HG03139 (cell line): Measurements from ENCODE around the gene USP44.
"Not testable (repeated sequence)": the region's sequence is repeated elsewhere in the genome, so short reads cannot be mapped to it uniquely, and the experiment has no call there.

Source experiments
- ATAC-seq: cut with Tn5 transposase; IDR thresholded peaks from one replicate; pipeline ENCODE4 v1.9.1; 2021; ENCODE audit not compliant: unreplicated experiment

USP44 gene

DNA sequence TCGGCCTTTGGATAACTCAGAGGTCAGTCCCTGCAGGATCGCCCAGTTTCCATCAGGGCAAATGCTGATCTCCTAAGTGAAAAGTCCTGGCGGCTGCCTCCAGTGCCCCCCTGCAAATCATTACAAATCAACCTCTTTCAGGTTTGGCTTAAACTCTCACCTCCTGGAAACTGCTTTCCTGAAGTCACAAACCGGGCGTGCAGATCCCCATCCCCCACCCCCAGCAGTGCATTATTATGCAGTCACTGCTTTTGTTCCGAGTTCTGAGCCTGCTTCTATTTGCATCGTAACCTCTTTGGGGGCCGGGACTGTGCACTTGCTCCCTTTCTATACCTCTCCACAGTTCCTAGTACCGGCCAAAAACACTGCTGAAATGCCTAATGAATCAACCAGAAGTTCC is at the start of gene USP44:
USP44 (minus strand) TSS at position 172 of the 400 bp plus-strand sequence. CDS start 17,220 bp downstream, outside the sequence.
- ATAC-seq = no peak

DNA sequence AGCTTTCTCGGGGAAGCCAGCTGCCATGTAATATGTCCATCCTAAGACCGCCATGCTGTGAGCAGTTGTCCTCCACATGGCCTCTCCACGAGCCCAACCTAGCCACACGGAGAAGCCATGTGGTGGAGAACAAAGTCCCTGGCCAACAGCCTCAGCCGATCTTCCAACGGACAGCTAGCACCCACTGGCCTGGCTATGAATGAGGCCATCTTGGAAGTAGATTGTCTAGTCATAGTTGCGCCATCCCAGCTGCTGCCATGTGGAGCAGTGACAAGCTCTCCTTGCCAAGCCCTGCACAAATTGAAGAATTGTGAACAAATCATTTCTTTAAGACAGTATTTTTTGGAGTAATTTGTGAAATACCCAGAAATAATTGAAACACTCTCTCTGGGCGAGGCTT is 49.3 kb upstream of the USP44 start:
- ATAC-seq = no peak

DNA sequence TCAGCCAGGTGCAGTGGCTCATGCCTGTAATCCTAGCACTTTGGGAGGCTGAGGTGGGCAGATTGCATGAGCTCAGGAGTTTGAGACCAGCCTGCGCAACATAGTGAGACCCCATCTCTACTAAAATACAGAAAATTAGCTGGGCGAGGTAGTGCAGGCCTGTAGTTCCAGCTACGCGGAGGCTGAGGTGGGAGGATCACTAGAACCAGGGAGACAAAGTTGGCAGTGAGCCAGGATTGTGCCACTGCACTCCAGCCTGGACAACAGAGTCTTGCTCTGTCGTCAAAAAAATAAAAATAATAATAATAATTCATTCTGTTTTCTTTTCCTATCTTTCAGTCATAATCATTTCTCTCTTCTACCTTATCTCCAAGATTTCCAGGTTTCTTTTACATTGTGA is 48.6 kb upstream of the USP44 start:
- no peak for ATAC-seq

DNA sequence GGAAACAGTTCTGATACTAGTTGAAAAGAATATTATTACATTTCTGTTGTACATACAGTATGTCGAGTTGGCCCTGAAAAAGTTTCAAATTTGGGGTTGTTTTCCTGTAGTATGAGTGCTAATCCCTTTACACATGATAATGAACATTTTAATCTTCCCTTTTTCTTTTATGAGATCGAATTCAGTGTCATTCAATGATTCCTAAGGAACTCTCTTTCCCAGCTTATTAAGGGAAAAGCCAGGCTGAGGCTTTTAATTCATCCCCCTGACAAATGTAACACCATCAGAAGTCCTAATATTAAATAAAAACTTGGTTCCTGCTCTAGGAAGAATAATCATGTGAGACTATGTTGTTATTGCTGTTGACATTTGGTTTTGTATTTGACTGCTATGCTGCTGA is 42.9 kb upstream of the USP44 start:
- ATAC-seq = no peak

DNA sequence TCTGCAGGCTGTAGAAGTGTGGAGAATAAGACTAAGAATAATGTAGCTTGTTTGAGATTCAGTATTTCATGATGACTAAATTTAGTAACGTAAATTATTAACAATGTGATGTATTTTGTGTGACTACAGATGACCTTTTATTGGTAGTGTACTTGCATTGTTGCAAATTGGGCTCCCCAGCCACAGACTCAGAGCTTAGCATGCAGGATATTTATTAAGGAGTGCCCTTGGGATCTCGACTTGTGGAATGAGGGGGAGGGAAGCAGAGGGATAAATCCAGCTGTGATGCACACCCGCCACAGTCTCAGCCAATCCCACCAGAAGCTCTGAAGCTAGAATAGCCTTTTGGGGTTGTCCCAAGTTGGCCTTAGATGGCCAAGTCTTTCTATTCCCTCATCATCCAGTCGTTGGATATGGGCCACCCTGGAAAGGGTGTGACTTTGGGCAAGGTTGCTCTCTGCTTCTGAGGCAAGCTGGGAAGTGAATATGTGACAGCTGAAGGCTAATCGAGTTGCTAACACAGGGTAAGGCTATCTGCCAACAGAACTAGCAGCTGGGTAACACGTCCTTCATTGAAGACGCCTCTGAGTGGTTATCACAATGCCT is 42.1 kb upstream of the USP44 start:
- ATAC-seq = no peak

DNA sequence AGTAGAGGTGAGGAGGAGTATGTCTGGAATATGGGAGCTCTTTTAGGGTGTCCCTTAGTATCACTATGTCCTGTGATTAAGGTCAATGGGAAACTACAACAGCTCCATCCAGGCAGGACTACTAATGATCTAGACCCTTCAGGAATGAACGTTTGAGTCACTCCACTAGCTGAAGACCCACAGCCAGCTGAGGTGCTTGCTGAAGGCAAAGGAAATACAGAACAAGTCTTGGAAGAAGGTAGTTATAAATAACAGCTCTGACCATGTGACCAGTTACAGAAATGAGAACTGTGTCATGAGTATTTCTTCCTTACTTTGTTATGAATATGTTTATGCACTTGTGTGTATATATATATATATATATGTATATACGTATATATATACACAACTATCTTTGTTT is 40.5 kb upstream of the USP44 start:
- ATAC-seq = no peak

DNA sequence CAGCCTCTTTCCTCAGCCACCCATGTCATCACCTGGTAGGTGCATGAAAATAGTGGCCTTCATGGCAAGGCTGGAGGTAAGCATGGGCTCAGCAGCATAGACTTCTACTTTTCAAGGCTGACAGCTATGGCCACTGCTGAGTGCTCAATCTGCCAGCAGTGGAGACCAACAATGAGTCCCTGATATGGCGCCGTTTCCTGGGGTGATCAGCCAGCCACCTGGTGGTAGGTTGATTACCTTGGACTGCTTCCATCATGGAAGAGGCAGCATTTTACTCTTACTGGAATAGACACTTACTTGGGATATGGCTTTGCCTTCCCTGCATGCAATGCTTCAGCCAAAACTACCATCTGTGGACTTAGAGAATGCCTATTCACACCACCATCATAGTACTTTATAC is 39.5 kb upstream of the USP44 start:
- ATAC-seq = no peak

DNA sequence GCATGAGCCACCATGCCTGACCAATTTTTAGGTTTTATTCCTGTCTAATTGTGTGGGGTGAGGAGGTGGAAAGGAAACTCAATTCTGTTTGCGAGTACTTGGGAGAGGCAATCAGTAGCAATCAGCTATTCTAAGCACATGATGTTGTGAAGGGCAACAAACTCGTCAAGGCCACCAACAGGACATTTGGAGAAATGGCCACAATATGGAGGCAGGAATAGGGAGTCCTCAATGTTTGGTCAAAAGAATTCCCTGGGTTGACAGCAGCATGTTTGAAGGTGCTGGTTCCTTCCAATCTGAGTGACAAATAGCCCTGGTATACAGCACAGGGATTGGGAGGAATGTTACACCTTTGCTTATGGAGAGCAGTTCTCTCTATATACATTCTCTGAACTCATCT is 32.7 kb upstream of the USP44 start:
- ATAC-seq = no peak

DNA sequence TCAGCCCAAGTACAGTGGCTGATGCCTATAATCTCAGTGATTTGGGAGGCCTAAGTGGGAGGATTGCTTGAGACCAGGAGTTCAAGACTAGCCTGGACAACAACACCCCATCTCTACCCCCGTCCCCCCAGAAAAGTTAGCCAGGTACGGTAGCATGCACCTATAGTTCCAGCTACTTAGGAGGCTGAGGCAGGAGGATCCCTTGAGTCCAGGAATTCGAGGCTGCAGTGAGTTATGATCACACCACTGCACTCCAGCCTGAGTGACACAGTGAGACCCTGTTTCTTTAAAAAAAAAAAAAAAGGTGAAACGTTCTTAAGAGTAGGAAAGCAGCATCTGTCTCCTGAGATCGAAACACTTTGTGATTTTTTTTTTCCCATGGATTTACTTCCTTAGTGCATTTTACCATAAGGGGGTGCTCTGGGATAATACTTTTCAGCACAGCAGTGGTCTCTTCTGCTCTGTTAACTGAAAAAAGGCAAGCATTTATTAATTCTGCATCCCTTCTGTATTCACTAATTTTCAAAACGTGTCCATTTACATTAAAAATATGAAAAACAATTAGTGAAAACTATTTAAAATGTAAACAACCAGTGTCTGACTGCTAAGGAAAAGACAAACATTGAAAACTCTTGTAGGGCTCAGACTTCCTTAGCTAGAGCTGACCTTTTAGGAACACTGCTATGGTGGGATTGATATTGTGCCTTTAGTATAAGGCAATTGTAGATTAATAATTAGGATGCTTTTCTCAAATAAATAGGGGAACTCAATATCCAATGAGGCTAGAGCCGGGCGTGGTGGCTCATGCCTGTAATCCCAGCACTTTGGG is 31.2 kb upstream of the USP44 start:
- no peak for ATAC-seq

DNA sequence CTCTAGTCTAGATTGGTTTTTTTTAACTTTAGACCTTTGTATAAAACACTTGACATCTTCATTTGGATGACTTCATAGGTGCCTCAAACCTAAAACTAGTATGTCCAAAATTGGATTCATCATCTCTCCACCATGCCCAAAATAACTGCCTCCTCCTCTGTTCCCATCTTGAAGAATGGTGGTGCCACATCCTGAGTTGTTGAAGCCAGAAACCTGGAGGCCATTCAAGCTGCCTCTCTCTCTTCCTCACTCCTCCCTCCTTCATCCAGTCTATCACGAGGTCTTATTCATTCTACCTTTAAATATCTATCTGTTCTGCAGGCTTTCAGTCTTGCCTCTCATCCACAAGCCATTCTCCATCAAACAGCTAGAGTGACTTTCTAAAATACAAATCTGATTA is 26.5 kb upstream of the USP44 start:
- ATAC-seq = no peak

DNA sequence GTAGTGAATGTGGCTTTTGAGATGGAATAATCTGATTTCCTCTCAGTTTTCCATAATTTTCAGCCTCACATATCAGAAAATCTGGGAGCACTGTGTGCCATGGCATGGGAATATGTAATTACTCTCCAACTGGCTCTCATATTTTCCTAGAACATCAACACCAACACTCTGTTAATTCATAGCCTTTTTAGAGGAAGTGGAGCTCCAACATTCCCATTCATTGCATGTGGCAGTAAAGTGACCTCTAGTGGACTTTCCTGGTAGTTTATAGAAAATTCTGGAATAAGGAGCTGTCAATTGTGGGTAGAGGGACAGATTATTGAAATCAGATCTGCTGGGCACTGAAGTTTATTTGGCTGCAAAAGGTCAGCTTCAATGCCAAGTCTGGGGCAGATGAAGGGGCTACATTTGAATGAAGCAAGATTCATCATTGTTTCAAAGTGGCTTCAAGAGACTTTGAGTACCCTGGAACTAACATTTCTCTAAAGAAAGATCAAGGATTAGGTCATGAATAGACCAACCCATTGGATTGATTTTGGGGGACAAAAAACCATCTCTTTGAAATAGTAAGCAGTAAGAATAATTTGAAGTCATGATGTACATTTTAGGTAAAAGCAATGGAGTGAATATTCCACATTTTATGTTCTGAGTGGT is 23.6 kb upstream of the USP44 start:
- no peak for ATAC-seq

DNA sequence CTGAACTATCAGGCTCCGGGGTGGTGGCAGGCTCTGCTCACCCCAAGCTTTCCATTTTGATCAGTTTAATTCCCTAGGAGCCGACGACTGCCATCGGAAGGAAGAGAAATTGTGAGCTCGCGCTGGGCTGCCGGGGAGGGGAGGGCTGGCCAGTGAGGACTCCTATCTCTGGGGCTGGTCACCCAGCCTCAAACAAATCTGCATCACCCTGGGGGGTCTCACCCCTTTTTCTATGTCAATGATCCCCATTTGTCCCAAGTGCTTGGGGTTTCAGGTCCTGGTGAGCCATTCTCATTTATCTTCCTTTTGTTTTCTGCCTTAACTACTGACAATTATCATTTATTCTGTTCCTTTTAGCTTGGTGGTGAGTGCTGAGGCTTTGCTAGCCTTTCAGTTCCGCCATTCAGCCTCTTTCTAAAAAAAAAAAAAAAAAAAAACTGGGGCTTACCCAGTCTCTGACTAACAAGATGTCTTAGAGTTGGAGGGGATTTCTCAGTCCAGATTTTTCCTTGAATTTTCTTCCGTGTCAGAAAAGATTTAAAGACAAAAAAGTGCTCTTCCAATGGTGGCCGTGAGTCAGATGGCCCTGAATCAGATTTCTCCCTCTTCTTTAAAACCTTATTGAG is 22.8 kb upstream of the USP44 start:
- no peak for ATAC-seq

DNA sequence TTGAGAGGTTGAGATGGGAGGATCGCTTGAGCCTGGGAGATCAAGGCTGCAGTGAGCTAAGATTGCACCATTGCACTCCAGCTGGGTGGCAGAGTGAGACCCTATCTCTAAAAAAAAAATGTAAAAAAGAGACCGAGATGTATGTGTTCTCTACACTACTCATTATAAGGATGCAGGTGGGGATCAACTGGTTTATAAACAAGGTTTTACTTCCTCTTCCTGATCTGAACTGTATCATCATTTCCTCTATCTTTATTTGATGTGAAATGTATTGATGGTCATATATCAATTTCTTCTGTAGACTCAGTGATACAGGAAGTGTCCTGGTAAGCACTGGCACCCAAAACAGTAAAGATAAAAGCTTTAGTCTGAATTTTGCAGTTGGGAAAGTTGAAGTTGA is 20.1 kb upstream of the USP44 start:
- no peak for ATAC-seq

DNA sequence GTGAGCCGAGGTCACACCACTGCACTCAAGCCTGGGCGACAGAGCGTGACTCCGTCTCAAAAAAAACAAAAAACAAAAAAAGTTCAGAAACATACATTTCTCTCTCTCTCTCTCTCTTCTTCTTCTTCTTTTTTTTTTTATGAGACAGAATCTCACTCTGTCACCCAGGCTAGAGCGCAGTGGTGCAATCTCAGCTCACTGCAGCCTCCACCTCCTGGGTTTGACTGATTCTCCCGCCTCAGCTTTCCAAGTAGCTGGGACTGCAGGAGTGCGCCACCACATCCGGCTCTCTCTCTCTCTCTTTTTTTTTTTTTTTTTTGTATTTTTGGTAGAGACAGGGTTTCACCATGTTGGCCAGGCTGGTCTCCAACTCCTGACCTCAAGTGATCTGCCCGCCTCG is 16.8 kb upstream of the USP44 start:
- ATAC-seq = not testable (repeated sequence)

DNA sequence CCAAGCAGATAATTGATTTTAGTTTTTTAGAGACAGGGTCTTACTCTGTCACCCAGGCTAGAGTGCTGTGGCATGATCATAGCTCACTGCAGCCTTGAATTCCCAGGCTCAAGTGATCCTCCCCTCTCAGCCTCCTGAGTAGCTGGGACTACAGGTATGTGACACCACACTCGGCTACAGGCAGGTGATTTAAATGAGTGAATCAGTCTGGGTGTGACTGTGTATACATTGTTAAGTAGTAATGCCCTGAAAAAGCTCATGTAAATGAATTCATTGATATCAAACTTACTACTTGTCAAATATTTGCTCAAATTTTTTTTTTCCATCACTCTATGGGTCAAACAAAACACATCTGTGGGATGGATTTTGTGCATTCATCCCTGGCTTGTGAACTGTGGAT is 6.3 kb upstream of the USP44 start:
- no peak for ATAC-seq

DNA sequence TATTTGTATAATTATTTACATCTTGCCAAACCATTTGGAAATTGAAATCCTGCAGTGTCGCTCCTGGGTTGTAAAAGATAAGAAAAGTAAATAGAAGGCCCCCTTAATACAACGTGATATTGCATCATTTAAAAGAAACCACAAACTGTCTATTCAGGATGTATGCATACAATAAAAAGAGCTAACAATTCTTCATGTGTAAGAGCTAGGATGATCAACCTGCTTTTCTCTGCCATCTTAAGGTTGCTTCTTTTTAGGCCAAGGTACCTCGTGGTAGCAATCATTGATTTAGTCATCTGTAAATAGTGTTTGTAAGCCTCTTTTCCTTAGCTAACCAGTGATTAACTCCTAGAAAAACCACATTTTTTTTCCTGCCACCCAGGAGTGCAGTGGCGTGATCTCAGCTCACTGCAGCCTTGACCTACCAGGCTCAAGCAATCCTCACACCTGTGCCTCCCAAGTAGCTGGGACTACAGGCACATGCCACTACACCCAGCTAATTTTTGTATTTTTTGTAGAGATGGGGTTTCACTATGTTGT is 3.3 kb upstream of the USP44 start:
- ATAC-seq = no peak

DNA sequence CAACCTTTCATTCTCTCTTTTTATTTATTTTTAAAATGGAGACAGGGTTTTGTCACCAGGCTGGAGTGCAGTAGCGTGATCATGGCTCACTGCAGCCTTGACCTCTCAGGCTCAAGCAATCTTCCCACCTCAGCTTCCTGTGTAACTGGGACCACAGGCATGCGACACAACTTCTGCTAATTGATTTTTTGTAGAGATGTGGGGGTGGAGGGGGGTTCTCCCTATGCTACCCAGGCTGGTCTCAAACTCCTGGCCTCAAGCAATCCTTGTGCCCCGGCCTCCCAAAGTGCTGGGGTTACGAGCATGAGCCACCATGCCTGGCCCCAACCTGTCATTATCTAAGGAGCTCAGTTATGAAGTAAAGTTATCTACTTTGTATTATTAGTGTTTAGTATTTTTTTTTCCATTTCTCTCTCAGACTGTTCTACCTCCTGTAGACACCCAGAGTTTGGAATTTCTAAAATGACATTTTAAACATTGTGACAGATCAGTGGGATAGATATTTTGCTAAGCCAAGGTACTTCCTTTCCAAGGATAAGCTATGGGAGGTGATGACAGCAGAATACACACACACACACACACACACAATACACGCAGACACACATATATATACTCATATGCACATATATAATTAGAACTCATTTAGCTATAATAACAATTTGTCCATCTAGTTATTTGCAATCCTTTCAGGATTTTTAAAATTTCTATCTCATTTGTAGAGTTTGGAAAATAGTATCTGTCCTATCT is 2.1 kb upstream of the USP44 start:
- no peak for ATAC-seq

DNA sequence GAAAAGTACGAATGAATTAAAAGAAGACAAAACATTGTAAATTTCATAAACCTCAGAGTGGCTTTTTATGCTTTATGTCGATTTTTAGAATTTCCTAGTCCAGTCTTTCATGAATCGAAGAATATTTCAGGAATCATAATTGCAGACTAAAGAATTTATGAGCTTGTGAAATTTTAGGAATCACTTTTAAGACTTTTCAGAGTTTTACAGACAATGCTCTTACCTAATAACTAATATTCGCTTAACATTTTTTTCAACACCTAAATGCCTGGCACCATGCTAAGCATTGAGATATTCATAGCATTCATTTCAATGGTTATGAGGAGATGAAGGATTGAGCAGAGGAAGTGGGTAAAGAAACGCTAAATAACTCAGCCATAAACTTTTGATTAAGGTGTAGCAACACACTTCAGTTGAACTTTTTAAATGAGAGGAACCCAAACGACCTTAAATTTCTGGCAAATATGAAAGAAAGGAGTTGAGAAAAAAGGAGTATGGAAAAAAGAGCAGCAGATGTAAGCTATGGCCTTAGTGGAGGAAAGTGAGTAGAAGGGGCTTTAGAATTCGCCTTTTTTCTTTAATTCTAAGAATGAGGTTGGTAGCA is 739 bp upstream of the USP44 start:
- ATAC-seq = no peak

DNA sequence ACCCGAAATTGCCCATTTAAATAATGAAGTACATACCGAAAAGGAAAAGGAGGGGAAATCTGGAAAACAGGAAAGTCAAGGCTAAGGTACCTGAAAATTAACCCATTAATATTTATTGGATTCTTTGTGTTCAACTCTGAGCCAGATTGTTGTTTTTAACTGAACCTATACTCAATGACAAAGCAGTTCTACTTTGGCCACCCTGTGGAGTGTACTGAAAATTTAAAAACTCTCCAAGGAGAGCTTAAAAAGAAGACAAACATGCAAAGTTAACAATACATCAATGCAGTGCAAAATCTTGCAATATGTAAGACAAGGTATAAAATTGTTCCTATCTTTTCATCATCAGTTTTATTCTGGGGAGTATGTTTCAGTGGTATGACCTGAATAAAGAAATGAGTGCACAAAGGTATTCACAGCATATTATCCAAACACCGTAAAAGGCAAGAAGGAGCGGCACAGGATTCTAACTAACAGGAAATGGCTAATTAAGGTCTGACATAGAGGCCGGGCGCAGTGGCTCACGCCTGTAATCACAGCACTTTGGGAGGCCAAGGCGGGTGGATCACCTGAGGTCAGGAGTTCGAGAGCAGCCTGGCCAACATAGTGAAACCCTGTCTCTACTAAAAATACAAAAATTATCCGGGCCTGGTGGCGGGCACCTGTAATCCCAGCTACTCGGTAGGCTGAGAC is 1.7 kb downstream of the USP44 start:
- ATAC-seq = no peak
